HG03095 (cell line): ENCODE data around the gene PRKCZ.
"Not testable (repeated sequence)": the region's sequence is repeated elsewhere in the genome, so short reads cannot be mapped to it uniquely, and the experiment has no call there.

Source experiments
- ATAC-seq: cut with Tn5 transposase; IDR thresholded peaks from one replicate; pipeline ENCODE4 v1.9.1; 2021; ENCODE audit warnings: moderate library complexity; ENCODE audit not compliant: unreplicated experiment

The PRKCZ gene

DNA sequence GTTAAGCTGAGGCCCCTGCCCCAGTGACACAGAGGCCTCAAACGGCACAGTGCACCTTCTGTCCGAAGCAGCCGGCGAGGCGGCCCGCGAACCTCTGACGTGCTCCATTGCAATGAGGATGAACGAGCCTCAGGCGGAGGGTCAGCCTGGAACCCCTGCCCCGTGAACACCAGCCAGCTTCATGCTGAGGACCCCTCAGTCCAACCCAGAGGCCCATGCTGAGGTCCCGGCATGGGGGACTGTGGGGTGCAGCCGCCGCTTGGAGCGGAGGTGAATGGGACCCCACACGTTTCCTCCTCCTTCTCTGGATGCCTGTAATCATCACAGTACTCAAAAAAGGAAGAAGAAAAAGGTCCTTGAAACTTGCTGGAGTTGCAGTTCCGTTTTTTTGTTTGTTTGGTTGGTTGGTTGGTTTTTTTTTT lies 62.1 kb downstream of the PRKCZ start:
- no peak for ATAC-seq

- no peak for ATAC-seq
Measured at GRCh38 chr1:2113620-2114135, 63.5 kb downstream of the PRKCZ start.

DNA sequence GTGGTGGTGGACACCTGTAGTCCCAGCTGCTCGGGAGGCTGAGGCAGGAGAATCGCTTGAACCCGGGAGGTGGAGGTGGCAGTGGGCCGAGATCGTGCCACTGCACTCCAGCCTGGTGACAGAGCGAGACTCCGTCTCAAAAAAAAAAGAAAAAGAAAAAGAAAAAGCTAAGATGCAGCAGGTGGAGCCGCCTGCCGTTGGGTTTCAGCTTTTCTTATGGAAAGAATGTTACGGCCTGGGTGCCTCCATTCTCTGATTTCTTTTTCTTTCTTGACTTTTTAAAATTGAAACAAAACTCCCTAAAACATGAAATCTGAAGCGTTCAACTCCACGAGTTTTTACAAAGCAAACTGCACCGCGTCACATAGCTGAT lies 64.4 kb downstream of the PRKCZ start:
- ATAC-seq: not testable (repeated sequence)

DNA sequence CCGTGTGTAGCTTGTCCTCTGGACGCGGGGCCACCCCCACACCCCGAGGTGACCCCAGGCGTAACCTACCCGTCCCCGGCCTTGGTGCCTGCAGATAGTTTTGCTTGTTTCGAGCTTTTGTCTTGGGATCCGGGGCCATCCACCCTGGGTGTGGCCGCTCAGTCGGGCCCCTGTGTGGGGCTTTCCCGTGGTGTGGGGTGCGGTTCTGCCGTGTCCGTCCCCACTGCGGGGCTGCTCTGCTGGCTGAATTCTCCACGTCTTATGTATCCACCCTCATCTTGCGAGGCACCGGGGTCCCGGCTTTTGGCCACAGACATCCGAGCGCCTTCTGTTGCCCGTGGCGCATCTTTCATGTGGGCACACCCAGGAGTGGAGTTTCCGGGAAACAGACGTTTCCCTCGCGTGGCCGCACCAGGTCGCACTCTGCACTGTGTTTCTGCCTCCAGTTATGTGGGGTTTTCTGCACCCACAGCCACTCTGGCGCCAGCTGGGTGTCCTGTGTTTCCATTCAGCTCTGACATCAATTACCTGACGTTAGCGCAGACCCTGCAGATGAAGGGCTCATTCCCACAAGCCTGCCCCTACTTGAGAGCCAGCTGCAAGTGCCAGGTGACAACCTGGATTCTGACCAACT lies 64.9 kb downstream of the PRKCZ start:
- ATAC-seq: no peak

GRCh38 chr1:2115702-2116341 lies 65.6 kb downstream of the PRKCZ start:
- ATAC-seq: no peak

DNA sequence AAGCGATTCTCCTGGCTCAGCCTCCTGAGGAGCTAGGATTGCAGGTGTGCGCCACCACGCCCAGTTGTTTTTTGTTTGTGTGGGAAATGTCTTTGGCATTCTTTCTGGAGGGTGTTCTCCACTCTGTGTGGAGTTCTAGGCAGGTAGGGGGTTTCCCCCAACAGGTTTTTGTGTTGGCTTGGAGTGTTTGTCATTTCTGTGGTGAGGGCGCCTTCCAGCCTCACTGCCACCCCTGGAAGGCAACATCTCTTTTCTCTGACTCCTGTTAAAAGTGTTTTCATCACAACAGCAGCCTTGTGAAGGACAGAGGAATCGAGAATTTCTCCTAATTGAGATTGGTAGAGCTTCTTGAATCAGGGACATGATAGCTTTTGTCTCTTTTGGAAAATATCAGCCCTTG lies 69.7 kb downstream of the PRKCZ start:
- ATAC-seq: no peak

GRCh38 chr1:2121101-2121691 lies 71.0 kb downstream of the PRKCZ start:
- no peak for ATAC-seq

DNA sequence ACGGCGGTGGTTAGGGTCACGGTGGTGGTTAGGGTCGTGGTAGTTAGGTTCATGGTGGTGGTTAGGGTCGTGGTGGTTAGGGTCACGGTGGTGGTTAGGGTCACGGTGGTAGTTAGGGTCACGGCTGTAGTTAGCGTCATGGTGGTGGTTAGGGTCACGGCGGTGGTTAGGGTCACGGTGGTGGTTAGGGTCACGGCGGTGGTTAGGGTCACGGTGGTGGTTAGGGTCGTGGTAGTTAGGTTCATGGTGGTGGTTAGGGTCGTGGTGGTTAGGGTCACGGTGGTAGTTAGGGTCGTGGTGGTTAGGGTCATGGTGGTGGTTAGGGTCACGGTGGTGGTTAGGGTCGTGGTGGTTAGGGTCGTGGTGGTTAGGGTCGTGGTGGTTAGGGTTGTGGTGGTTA lies 71.6 kb downstream of the PRKCZ start:
- not testable (repeated sequence) for ATAC-seq

- ATAC-seq: no peak
Measured at GRCh38 chr1:2124446-2125198, 74.4 kb downstream of the PRKCZ start.

DNA sequence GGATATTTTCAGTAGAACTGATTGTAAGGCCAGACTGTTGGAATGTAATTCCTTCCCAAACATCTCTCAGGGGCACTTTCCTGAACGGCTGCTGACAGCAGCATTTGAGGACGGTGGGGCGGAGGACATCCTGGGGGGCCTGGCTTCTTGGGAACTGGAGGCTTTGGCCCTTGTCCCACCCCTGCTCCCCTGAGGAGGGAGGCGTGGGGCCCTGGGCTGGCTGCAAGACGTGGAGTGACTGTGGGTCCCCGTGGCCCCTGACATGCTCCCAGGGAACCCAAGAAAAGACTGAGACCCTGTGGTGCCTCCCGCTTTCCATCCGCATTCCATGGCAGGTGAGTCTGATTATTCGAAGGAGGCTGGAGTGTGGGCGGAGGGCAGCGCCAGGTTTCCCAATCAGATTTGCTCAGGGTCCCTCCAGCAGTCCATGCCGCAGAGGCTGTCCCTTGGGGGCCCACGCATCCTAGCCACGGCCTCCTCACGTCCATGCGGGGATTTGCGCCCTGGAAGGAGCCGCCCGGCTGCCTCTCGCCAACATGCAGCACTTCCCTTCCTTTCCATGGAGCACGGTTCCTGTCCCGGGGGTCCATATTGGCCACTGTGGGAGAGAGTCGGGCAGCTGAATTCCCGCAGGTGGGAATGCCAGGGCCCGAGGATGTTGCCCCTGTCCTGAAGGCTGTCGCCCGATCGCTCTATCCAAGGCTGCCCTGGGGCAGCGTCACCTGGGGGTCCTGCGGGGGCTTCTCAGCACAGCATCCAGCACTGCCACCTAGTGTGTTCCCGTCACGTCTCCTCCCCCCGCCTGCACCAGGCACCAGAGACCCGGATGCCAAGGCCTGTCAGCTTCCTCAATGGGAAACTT lies 75.4 kb downstream of the PRKCZ start:
- no peak for ATAC-seq

DNA sequence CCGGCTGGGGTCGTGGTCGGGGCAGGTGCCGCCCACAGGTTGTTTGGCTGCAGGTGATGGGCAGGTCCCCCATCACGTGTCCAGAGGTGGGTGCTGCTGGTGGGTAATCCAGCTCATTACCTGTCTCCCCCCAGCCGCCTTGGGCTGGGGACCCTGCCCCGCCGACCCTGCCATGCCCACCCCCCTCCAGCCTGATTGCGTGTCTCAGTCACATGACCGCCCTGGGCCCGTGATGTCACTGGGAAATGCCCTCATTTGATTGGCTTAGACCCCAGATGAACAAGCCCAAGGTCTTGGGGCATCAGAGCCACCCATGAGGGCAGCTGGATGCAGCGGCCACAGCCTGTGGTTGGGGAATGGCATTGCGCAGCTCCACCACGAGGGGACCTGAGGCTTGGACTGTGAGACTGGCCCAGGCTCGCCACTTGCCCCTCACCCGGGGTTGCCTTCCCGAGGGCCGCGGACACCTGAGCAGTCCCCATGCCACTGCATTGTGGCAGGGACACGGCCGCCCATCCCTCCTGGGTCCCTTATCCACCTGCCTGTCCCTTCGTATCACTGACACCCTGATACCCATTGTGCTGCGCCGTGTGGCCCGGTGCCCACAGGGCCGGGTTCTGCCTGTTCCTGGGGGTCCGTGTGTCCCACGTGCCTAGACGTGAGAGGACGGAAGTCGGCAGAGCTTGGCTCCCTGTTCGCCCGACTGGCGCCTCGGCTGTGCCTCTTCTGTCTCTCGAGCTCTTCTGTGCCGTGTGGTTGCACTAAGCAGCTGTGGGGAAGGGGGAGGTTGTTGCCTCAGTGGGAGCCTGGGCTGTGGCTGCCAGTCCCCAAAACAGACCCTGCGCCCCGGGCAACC lies 76.3 kb downstream of the PRKCZ start:
- no peak for ATAC-seq

- ATAC-seq: no peak
Measured at GRCh38 chr1:2127187-2128145, 77.3 kb downstream of the PRKCZ start.

GRCh38 chr1:2128189-2128901 lies 78.1 kb downstream of the PRKCZ start:
- ATAC-seq: no peak

DNA sequence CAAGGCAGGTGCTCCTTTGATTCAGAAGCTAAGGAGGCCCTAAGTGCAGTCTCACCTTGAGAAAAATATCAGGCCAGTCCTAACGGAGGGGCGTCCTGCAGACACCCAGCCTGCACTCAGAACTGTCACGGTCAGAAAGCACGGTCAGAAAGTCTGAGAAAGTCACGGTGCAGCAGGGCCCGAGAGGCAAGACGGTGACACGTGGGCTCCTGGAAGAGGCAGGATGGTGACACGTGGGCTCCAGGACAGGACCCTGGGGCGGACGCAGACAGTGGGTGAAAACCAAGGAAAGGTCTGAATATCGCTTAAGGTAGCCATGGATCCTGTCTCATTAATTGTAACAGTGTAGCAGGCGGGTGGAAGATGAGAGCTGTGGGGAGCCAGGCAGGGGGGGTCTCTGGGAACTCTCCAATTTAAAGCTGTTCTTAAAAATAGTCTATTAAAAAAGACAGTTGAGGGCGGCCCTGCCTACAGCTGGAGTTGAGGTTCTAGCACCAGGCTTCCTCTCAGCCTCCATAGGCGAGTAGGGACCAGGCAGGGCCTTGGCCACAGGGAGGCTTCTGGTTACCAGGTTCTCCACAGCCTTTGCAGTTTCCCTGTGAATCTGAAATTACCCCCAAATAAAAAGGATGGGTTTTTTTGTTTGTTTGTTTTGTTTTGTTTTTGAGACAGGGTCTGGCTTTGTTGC lies 79.2 kb downstream of the PRKCZ start:
- ATAC-seq: no peak

- ATAC-seq: no peak
Measured at GRCh38 chr1:2130156-2130555, 79.9 kb downstream of the PRKCZ start.

GRCh38 chr1:2130871-2131289 lies 80.7 kb downstream of the PRKCZ start:
- no peak for ATAC-seq
